OCI-LY3 (cell line): Measurements from ENCODE around the gene MBD6.

ENCODE experiments used
- EZH2phosphoT487 ChIP-seq: fragments of 200-600 bp; shearing (Covaris generic); IDR thresholded peaks from 2 replicates; pipeline ENCODE4 v1.6.1; 2018; ENCODE audit warnings: antibody characterized with exemption, mixed run types, low read depth
- TF ChIP-seq, protein P1 (sequence below): fragments of 200-600, 300-600 bp; sonication (generic); IDR thresholded peaks from 2 replicates; pipeline ENCODE4 v1.5.1; 2014; ENCODE audit warnings: antibody characterized with exemption, low read length, low read depth

GRCh38 chr12:57547288-57548012, 24.8 kb downstream of the MBD6 start:
- TF ChIP-seq, protein P1, sequence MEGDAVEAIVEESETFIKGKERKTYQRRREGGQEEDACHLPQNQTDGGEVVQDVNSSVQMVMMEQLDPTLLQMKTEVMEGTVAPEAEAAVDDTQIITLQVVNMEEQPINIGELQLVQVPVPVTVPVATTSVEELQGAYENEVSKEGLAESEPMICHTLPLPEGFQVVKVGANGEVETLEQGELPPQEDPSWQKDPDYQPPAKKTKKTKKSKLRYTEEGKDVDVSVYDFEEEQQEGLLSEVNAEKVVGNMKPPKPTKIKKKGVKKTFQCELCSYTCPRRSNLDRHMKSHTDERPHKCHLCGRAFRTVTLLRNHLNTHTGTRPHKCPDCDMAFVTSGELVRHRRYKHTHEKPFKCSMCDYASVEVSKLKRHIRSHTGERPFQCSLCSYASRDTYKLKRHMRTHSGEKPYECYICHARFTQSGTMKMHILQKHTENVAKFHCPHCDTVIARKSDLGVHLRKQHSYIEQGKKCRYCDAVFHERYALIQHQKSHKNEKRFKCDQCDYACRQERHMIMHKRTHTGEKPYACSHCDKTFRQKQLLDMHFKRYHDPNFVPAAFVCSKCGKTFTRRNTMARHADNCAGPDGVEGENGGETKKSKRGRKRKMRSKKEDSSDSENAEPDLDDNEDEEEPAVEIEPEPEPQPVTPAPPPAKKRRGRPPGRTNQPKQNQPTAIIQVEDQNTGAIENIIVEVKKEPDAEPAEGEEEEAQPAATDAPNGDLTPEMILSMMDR: no peak
- TF ChIP-seq EZH2phosphoT487: no peak
